PC-9 (cell line): Measurements from ENCODE around the gene CEP126. TPM values are rescaled to one million over a fixed set of nuclear protein-coding genes. Genes with fewer than 3 reads are reported as not detected.
"Not testable (repeated sequence)": the region's sequence is repeated elsewhere in the genome, so short reads cannot be mapped to it uniquely, and the experiment has no call there.

ENCODE experiments used
- BruUV-seq: library from RNA; stranded (reverse); fragments of 400-500 nt; replicated peaks from 2 replicates; lab custom pipeline; 2021; lab: Mats Ljungman, UMichigan
- CTCF ChIA-PET: fragments of 300-600 bp; sonication (Branson Sonifier 250); formaldehyde crosslinking; loops from one replicate; lab custom pipeline; 2022; ENCODE audit warnings: antibody characterized with exemption; lab: Charles Lee
- POLR2A ChIA-PET: fragments of 300-600 bp; sonication (Branson Sonifier 250); formaldehyde crosslinking; loops from one replicate; lab custom pipeline; 2022; ENCODE audit warnings: antibody characterized with exemption; ENCODE audit not compliant: unreplicated experiment; lab: Charles Lee
- DNase-seq, 2 experiments: peaks; one replicate each; pipeline versions ENCODE4 v3.0.0 to v3.0.0-alpha.2; 2015 to 2022; ENCODE audit warnings: mixed read lengths in 1 of 2
- H2AFZ ChIP-seq: fragments of 200-600 bp; sonication (generic); 2 replicates; pipeline ENCODE4 v1.8.1; 2017; ENCODE audit warnings: antibody characterized with exemption
- H3F3A ChIP-seq: fragments of 200-600 bp; sonication (generic); 2 replicates; pipeline ENCODE4 v1.8.1; 2017; ENCODE audit warnings: antibody characterized with exemption, mild to moderate bottlenecking, low read depth; ENCODE audit not compliant: insufficient read depth
- H3K27ac ChIP-seq: fragments of 200-600 bp; sonication (generic); 2 replicates; pipeline ENCODE4 v1.6.1; 2016; ENCODE audit warnings: mixed run types
- H3K27me3 ChIP-seq: fragments of 200-600 bp; sonication (generic); 2 replicates; pipeline ENCODE4 v1.6.1; 2016; ENCODE audit warnings: low read depth, mixed run types; ENCODE audit not compliant: insufficient read depth
- H3K36me3 ChIP-seq: fragments of 200-600 bp; sonication (generic); 2 replicates; pipeline ENCODE4 v1.6.1; 2016; ENCODE audit warnings: low read depth, mixed run types
- H3K4me1 ChIP-seq: fragments of 200-600 bp; sonication (generic); replicated peaks from 2 replicates; pipeline ENCODE4 v1.6.1; 2016; ENCODE audit warnings: mixed run types; ENCODE audit not compliant: insufficient read depth
- H3K4me2 ChIP-seq: fragments of 200-600 bp; sonication (generic); 2 replicates; pipeline ENCODE4 v1.6.1; 2017; ENCODE audit warnings: mixed run types
- H3K4me3 ChIP-seq: fragments of 200-600 bp; sonication (generic); 2 replicates; pipeline ENCODE4 v1.6.1; 2016; ENCODE audit warnings: mixed run types
- H3K79me2 ChIP-seq: fragments of 200-600 bp; sonication (generic); 2 replicates; pipeline ENCODE4 v1.6.1; 2017; ENCODE audit warnings: low read depth, mixed run types
- H3K9me2 ChIP-seq: fragments of 200-600 bp; sonication (generic); 2 replicates; pipeline ENCODE4 v1.8.1; 2017; ENCODE audit warnings: mild to moderate bottlenecking; ENCODE audit not compliant: insufficient read depth
- H3K9me3 ChIP-seq: fragments of 200-600 bp; sonication (generic); 2 replicates; pipeline ENCODE4 v1.8.1; 2016; ENCODE audit warnings: low read depth; ENCODE audit not compliant: insufficient read depth
- H4K20me1 ChIP-seq: fragments of 200-600 bp; sonication (generic); 2 replicates; pipeline ENCODE4 v1.8.1; 2017; ENCODE audit not compliant: insufficient read depth
- CTCF ChIP-seq: fragments of 200-600 bp; sonication (generic); conservative IDR thresholded peaks from 2 replicates; pipeline ENCODE4 v1.6.1; 2017; ENCODE audit warnings: mixed run types, antibody characterized with exemption, mild to moderate bottlenecking, moderate library complexity
- EZH2 ChIP-seq: fragments of 200-600 bp; sonication (generic); IDR thresholded peaks from 2 replicates; pipeline ENCODE4 v1.8.0; 2017; ENCODE audit warnings: antibody characterized with exemption, low read depth
- intact Hi-C: fragments of 100-400 bp; cut with micrococcal nuclease; formaldehyde crosslinking; loops from one replicate; pipeline ENCODE4 v1.10.0; 2022; ENCODE audit not compliant: unreplicated experiment
- total RNA-seq: library from RNA; stranded (reverse); gene quantifications from 2 replicates; pipeline ENCODE4 v1.2.3, GENCODE V29; 2021

Gene CEP126
- total RNA-seq, 1 experiment from 2014 or later, result 6.0 TPM

- no peak for TF ChIP-seq EZH2
- no peak for TF ChIP-seq CTCF
- Histone ChIP-seq H4K20me1 (no peaks in the 10 kb centered on the region; the same call in 1 of the 2 replicates), H3F3A (no peaks in the 10 kb centered on the region), H3K4me3 (no peak overlapping the region), H3K9me2 (0 out of 2 replicates have a peak, but pooled peaks cover 6% of the 10 kb centered on the region), H3K9me3 (no peaks in the 10 kb centered on the region), H3K27ac (no peak overlapping the region), H3K79me2 (no peaks in the 10 kb centered on the region), H3K36me3 (no peaks in the 10 kb centered on the region), H3K4me1 (no peaks in the 10 kb centered on the region), H2AFZ (no peak overlapping the region), H3K4me2 (no peak overlapping the region), H3K27me3 (no peaks in the 10 kb centered on the region)
- intact Hi-C loops, result no loop called here
- no peak for DNase-seq
- no TSS peak for BruUV-seq
- ChIA-PET CTCF (interaction anchor here (0.6 kb wide), 1 partner anchor 52 kb away, joined by 3 read pairs; no protein-coding TSS in a partner anchor), POLR2A (no interaction called here)
These were observed 40.9 kb downstream of the CEP126 start for GRCh38 chr11:101955701-101956100.

- H3K36me3 ChIP-seq, result 0 out of 2 replicates have a peak, but pooled peaks cover 6% of the 10 kb centered on the region
- no peaks in the 10 kb centered on the region for H3K27me3 ChIP-seq
- H3F3A ChIP-seq, result no peaks in the 10 kb centered on the region
- DNase-seq, result no peak
- no peak overlapping the region for H2AFZ ChIP-seq
- ChIA-PET CTCF (no interaction called here), POLR2A (no interaction called here)
- H3K9me3 ChIP-seq, result no peaks in the 10 kb centered on the region
- H3K27ac ChIP-seq, result no peak overlapping the region
- H4K20me1 ChIP-seq, result no peaks in the 10 kb centered on the region; the same call in 1 of the 2 replicates
- H3K4me1 ChIP-seq, result no peaks in the 10 kb centered on the region
- no peaks in the 10 kb centered on the region for H3K79me2 ChIP-seq
- no peak for TF ChIP-seq CTCF
- TF ChIP-seq EZH2, result no peak
- no TSS peak for BruUV-seq
- intact Hi-C loops, result no loop called here
- no peaks in the 10 kb centered on the region for H3K9me2 ChIP-seq
- no peak overlapping the region for H3K4me3 ChIP-seq
- no peak overlapping the region for H3K4me2 ChIP-seq
These were observed 45.4 kb downstream of the CEP126 start for GRCh38 chr11:101960231-101960630.

GRCh38 chr11:101964200-101964599, 49.4 kb downstream of the CEP126 start:
- H3K4me1 ChIP-seq, CTCF ChIA-PET, H3K9me3 ChIP-seq, H3K36me3 ChIP-seq, DNase-seq, H4K20me1 ChIP-seq, intact Hi-C loops, H3K4me3 ChIP-seq, H3K27ac ChIP-seq, BruUV-seq, H3K4me2 ChIP-seq, H3K9me2 ChIP-seq, H3K27me3 ChIP-seq, H2AFZ ChIP-seq, H3K79me2 ChIP-seq, POLR2A ChIA-PET, H3F3A ChIP-seq: not testable (repeated sequence)

- Histone ChIP-seq H3K9me3 (no peaks in the 10 kb centered on the region), H3K4me3 (no peak overlapping the region), H3K36me3 (no peaks in the 10 kb centered on the region), H3K27ac (no peak overlapping the region), H3F3A (no peaks in the 10 kb centered on the region), H4K20me1 (no peaks in the 10 kb centered on the region), H3K27me3 (no peaks in the 10 kb centered on the region), H3K79me2 (no peaks in the 10 kb centered on the region), H2AFZ (no peak overlapping the region), H3K4me1 (no peaks in the 10 kb centered on the region; the same call in 1 of the 2 replicates), H3K9me2 (no peaks in the 10 kb centered on the region), H3K4me2 (no peak overlapping the region)
- BruUV-seq, result no TSS peak
- ChIA-PET CTCF (no interaction called here), POLR2A (no interaction called here)
- DNase-seq, result no peak
- no peak for TF ChIP-seq CTCF
- intact Hi-C loops, result no loop called here
These were observed 59.4 kb downstream of the CEP126 start for GRCh38 chr11:101974255-101974654.
